Natural killer cell (primary cell): ENCODE measurements around the gene UBAP2L. TPM values are rescaled to one million over a fixed set of nuclear protein-coding genes. Genes with fewer than 3 reads are reported as not detected.

Experiments used
- ATAC-seq, 3 donors: fragments of 150-1000 bp in 2 of 3; fragments of 200-7000 bp in 1 of 3; cut with Tn5 transposase; 1 replicate in 1 of 3; 2 replicates in 2 of 3; pipeline ENCODE4 v1.10.0; 2021; ENCODE audit warnings: mild to moderate bottlenecking in 2 of 3, moderate library complexity in 2 of 3
- DNase-seq, 2 donors: peaks; one replicate each; pipeline versions ENCODE4 v3.0.0 to v3.0.0-alpha.2; 2013 to 2021; ENCODE audit warnings: mixed read lengths in 1 of 2
- H3K27ac ChIP-seq: one replicate; pipeline ENCODE4 v1.5.1; 2013; ENCODE audit warnings: mild to moderate bottlenecking, low read length
- H3K27me3 ChIP-seq: one replicate; pipeline ENCODE4 v1.6.1; 2013; ENCODE audit warnings: low read length; ENCODE audit not compliant: control insufficient read depth, insufficient read depth
- H3K36me3 ChIP-seq: one replicate; pipeline ENCODE4 v1.6.1; 2013; ENCODE audit warnings: low read length; ENCODE audit not compliant: control insufficient read depth, insufficient read depth
- H3K4me1 ChIP-seq: one replicate; pipeline ENCODE4 v1.6.1; 2013; ENCODE audit warnings: low read length; ENCODE audit not compliant: control insufficient read depth, insufficient read depth
- H3K4me3 ChIP-seq: one replicate; pipeline ENCODE4 v1.5.1; 2013; ENCODE audit warnings: low read length
- H3K9me3 ChIP-seq: one replicate; pipeline ENCODE4 v1.6.1; 2013; ENCODE audit warnings: low read length; ENCODE audit not compliant: control insufficient read depth, insufficient read depth
- H3K27ac Mint-ChIP-seq, 2 donors: one replicate each; pipeline ENCODE4 v1.8.0; 2022; ENCODE audit warnings: mild to moderate bottlenecking in 2 of 2, mixed read lengths in 2 of 2, moderate library complexity in 1 of 2
- H3K27me3 Mint-ChIP-seq, 2 donors: one replicate each; pipeline ENCODE4 v1.8.0; 2022; ENCODE audit warnings: low read depth in 2 of 2, mixed read lengths in 2 of 2
- H3K36me3 Mint-ChIP-seq: one replicate; pipeline ENCODE4 v1.8.0; 2022; ENCODE audit warnings: mixed read lengths
- H3K4me1 Mint-ChIP-seq, 2 donors: one replicate each; pipeline ENCODE4 v1.8.0; 2022; ENCODE audit warnings: mixed read lengths in 2 of 2
- H3K4me3 Mint-ChIP-seq: one replicate; pipeline ENCODE4 v1.8.0; 2022; ENCODE audit warnings: mild to moderate bottlenecking, moderate library complexity, mixed read lengths
- H3K9me3 Mint-ChIP-seq, 2 donors: one replicate each; pipeline ENCODE4 v1.8.0; 2022; ENCODE audit warnings: mixed read lengths in 2 of 2
- CTCF ChIP-seq: fragments of 200-600 bp; IDR thresholded peaks from one replicate; pipeline ENCODE4 v1.8.0; 2022; ENCODE audit warnings: antibody characterized with exemption
- WGBS: methylation state at CpG from one replicate; pipeline ENCODE4 v1.1.7; 2013; ENCODE audit warnings: missing lambda C conversion rate; ENCODE audit not compliant: insufficient coverage; 5-methylcytosine and 5-hydroxymethylcytosine counted together
- intact Hi-C: fragments of 100-400 bp; cut with micrococcal nuclease; formaldehyde crosslinking; loops from one replicate; pipeline ENCODE4 v1.14.2; 2022
- total RNA-seq, 4 donors: library from RNA; stranded (reverse); fragments of 120-200 nt in 1 of 4; gene quantifications; one replicate each; pipeline versions ENCODE4 v1.2.3 to v1.2.4, GENCODE V29; 2013 to 2022

Gene UBAP2L
- total RNA-seq = 100 to 1,000 TPM; 195 to 220 (median 218) TPM
- 86.9 TPM for total RNA-seq (2013)

- H3K27ac Mint-ChIP-seq = peak within 1 kb of the TSS; percentile 97 to 98
- peak within 1 kb of the TSS; percentile 96 for H3K4me3 Mint-ChIP-seq
- no peaks in the 10 kb centered on the region for H3K27me3 ChIP-seq
- peak; percentile 98 to 100 for DNase-seq
- peaks cover 63 to 75% of the 10 kb centered on the region in 2 donors for H3K4me1 Mint-ChIP-seq
- no peak for TF ChIP-seq CTCF
- no peaks in the 10 kb centered on the region for H3K9me3 Mint-ChIP-seq
- peak within 1 kb of the TSS; percentile 95 for H3K27ac ChIP-seq
- no peaks in the 10 kb centered on the region for H3K9me3 ChIP-seq
- peak; percentile 85 to 94 (median 90) for ATAC-seq
- H3K27me3 Mint-ChIP-seq = peaks cover 0 to 2% of the 10 kb centered on the region in 2 donors
- H3K4me1 ChIP-seq = peaks cover 21% of the 10 kb centered on the region
- H3K4me3 ChIP-seq = peak within 1 kb of the TSS; percentile 96
- intact Hi-C loops = loop anchor here (1.0 to 10.0 kb wide), 2 partner anchors 52 to 256 kb away; partner anchors contain the start of genes CREB3L4, HAX1 and SLC39A1
- WGBS = under 1% methylated on average over 65 of the region's 73 CpGs
- peaks cover 20% of the 10 kb centered on the region for H3K36me3 ChIP-seq
- peaks cover 6% of the 10 kb centered on the region for H3K36me3 Mint-ChIP-seq
Measured at GRCh38 chr1:154220071-154220969, at the start of gene UBAP2L. UBAP2L (plus strand) TSS chr1:154220955; CDS start chr1:154225124, 4,169 bp downstream.

GRCh38 chr1:154171223-154171583 is 49.6 kb upstream of the UBAP2L start:
- H3K36me3 Mint-ChIP-seq = peaks cover 45% of the 10 kb centered on the region
- H3K9me3 ChIP-seq = no peaks in the 10 kb centered on the region
- H3K27me3 Mint-ChIP-seq = no peaks in the 10 kb centered on the region
- no peak overlapping the region for H3K4me3 ChIP-seq
- WGBS = 86% methylated on average over 1 of the region's 4 CpGs
- H3K27me3 ChIP-seq = no peaks in the 10 kb centered on the region
- H3K4me1 Mint-ChIP-seq = peaks cover 36 to 49% of the 10 kb centered on the region in 2 donors
- H3K27ac Mint-ChIP-seq = peak overlapping the region; percentile 48 to 79
- ATAC-seq (no peak), DNase-seq (no peak)
- peaks cover 5% of the 10 kb centered on the region for H3K4me1 ChIP-seq
- H3K27ac ChIP-seq = no peak overlapping the region
- no peak for TF ChIP-seq CTCF
- peaks cover 81% of the 10 kb centered on the region for H3K36me3 ChIP-seq
- H3K4me3 Mint-ChIP-seq = no peak overlapping the region
- intact Hi-C loops = no loop called here
- H3K9me3 Mint-ChIP-seq = no peaks in the 10 kb centered on the region

- no peak for ATAC-seq
Measured at GRCh38 chr1:154171880-154172279, 48.9 kb upstream of the UBAP2L start.

More at GRCh38 chr1:154171880-154172279, 48.9 kb upstream of the UBAP2L start:
- Histone ChIP-seq H3K36me3 (peaks cover 76% of the 10 kb centered on the region), H3K27ac (no peak overlapping the region), H3K9me3 (no peaks in the 10 kb centered on the region), H3K27me3 (no peaks in the 10 kb centered on the region), H3K4me1 (peaks cover 11% of the 10 kb centered on the region), H3K4me3 (no peak overlapping the region)
- WGBS = 94% methylated on average over 5 of the region's 5 CpGs
- H3K9me3 Mint-ChIP-seq = no peaks in the 10 kb centered on the region
- DNase-seq = no peak
- no peak overlapping the region for H3K4me3 Mint-ChIP-seq
- H3K4me1 Mint-ChIP-seq = peaks cover 39 to 53% of the 10 kb centered on the region in 2 donors
- H3K27ac Mint-ChIP-seq = peak overlapping the region; percentile 48 to 79
- no peaks in the 10 kb centered on the region for H3K27me3 Mint-ChIP-seq
- no peak for TF ChIP-seq CTCF
- intact Hi-C loops = no loop called here
- peaks cover 44% of the 10 kb centered on the region for H3K36me3 Mint-ChIP-seq
